Measurements from ENCODE around the gene SEPHS1.
"Not testable (repeated sequence)": the region's sequence is repeated elsewhere in the genome, so short reads cannot be mapped to it uniquely, and the experiment has no call there.

Gene SEPHS1

DNA sequence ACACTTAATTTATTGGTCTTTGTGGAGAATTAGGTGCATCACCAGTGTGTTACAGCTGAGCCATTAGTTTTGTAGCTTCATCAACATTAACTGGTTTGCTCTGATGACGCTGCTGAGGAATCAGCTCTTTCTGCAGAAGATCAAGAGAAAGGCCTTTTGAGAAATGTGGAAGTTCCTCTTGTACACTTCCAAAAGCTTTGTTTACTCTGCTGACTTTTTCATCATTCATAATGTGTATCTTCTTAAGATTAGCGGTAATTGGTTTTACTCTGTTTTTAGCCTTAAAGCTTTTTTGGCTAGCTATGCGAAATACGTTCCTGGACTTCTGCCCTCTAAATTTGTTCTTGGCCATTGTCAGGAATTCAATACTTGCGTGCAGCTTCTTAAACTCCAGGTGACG lies 40.0 kb downstream of the SEPHS1 start:
- in situ Hi-C loops (cut with MboI; ENCODE audit: low sequenced_read_pairs) = no loop called here
- H3K27me3 ChIP-seq (ENCODE audit: low read depth) = no peaks in the 10 kb centered on the region
- no peaks in the 10 kb centered on the region for H3K9me3 ChIP-seq
- no peak overlapping the region for H3K4me3 ChIP-seq
- no peaks in the 10 kb centered on the region for H3K4me1 ChIP-seq
- DNase-seq (ENCODE audit: low spot score in 2 of 2) = no peak
- H3K36me3 ChIP-seq (replicated peaks) = no peaks in the 10 kb centered on the region

GRCh38 chr10:13306103-13306502 lies 42.0 kb downstream of the SEPHS1 start:
- peaks cover 9% of the 10 kb centered on the region for H3K4me1 ChIP-seq
- no peak overlapping the region for H3K4me3 ChIP-seq
- H3K36me3 ChIP-seq (replicated peaks) = no peaks in the 10 kb centered on the region
- in situ Hi-C loops (cut with MboI; ENCODE audit: low sequenced_read_pairs) = no loop called here
- no peaks in the 10 kb centered on the region for H3K9me3 ChIP-seq
- H3K27me3 ChIP-seq (ENCODE audit: low read depth) = no peaks in the 10 kb centered on the region
- no peak for DNase-seq (ENCODE audit: low spot score in 2 of 2)

- no peak for DNase-seq (ENCODE audit: low spot score in 2 of 2)
- H3K9me3 ChIP-seq = no peaks in the 10 kb centered on the region
- H3K4me1 ChIP-seq = peaks cover 13% of the 10 kb centered on the region
- peak overlapping the region; percentile 47; the same call in 1 of the 2 replicates for H3K4me3 ChIP-seq
- in situ Hi-C loops (cut with MboI; ENCODE audit: low sequenced_read_pairs) = no loop called here
- H3K36me3 ChIP-seq (replicated peaks) = no peaks in the 10 kb centered on the region
- no peaks in the 10 kb centered on the region for H3K27me3 ChIP-seq (ENCODE audit: low read depth)
These were observed 45.1 kb downstream of the SEPHS1 start for GRCh38 chr10:13302821-13303555.

DNA sequence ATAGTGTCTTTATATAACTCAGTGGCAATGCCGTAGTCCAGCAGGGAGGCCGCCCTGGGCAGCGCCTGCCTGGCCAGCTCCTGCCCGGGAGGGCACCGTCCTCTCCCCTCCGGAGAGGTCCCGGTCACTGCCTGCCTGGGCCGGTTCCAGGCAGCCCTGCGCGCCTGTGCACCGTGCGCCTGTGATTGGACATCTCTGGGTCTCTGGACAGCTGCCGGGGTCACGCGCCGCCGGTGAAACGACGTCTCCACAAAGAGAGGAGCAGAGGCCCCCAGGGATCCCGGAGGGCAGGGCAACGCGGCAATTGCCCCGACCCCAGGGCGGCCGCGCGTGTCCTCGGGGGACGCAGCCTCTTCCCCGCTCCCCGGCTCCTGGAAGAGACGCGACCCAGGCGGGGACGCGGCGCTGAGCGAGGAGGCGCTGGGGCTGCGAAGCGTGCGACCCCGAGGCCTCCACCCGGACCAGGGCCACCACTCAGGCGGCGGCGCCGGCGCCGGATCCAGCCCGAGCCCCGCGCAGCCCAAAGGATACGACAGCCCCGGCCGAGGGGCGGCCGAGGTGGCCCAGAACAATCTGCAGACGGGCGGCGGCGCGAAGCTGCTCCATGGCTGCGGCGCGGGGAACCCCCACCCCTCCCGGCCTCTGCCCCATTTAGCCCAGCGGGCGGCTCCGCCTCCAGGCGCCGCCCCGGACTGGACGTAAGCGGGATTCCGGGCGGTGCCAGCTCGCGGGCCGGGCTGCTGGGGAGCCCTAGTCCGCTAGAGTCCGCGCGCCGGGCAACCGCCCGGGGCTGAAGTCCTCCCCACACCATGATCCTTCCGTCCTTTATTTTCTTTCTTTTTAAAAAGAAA lies 48.4 kb downstream of the SEPHS1 start, which contains the start of gene PHYH:
PHYH (minus strand) TSS at position 628 of the 851 bp plus-strand sequence; CDS start at position 606, 22 bp downstream.
- in situ Hi-C loops (cut with MboI; ENCODE audit: low sequenced_read_pairs) = no loop called here
- Histone ChIP-seq H3K36me3 (replicated peaks) (no peaks in the 10 kb centered on the region), H3K4me1 (peaks cover 13% of the 10 kb centered on the region), H3K9me3 (no peaks in the 10 kb centered on the region), H3K27me3 (ENCODE audit: low read depth) (no peaks in the 10 kb centered on the region), H3K4me3 (peak within 1 kb of the TSS; percentile 41)
- DNase-seq (ENCODE audit: low spot score in 2 of 2) = peak; percentile 70 to 89

GRCh38 chr10:13298748-13299436 lies 49.2 kb downstream of the SEPHS1 start:
- Histone ChIP-seq H3K36me3 (replicated peaks) (no peaks in the 10 kb centered on the region), H3K27me3 (ENCODE audit: low read depth) (no peaks in the 10 kb centered on the region), H3K4me1 (peaks cover 13% of the 10 kb centered on the region), H3K9me3 (no peaks in the 10 kb centered on the region), H3K4me3 (peak overlapping the region; percentile 41)
- in situ Hi-C loops (cut with MboI; ENCODE audit: low sequenced_read_pairs) = no loop called here
- no peak for DNase-seq (ENCODE audit: low spot score in 2 of 2)

DNA sequence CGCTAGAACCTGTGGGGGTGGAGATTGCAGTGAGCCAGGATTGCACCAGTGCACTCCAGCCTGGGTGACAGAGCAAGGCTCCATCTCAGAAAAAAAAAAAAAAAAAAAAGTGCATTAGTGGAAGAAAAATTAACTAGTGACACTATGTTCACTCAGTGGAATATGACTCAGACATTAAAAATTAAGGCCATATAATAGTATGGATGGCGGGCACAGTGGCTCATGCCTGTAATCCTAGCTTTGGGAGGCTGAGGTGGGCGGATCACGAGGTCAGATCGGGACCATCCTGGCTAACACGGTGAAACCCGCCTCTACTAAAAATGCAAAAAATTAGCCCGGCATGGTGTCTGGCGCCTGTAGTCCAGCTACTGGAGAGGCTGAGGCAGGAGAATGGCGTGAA lies 51.6 kb downstream of the SEPHS1 start:
- Histone ChIP-seq H3K36me3 (replicated peaks) (no peaks in the 10 kb centered on the region), H3K4me1 (peaks cover 7% of the 10 kb centered on the region), H3K27me3 (ENCODE audit: low read depth) (no peaks in the 10 kb centered on the region), H3K9me3 (no peaks in the 10 kb centered on the region), H3K4me3 (no peak overlapping the region)
- DNase-seq (ENCODE audit: low spot score in 2 of 2) = no peak
- in situ Hi-C loops (cut with MboI; ENCODE audit: low sequenced_read_pairs) = no loop called here

- H3K4me3 ChIP-seq = no peak overlapping the region
- H3K36me3 ChIP-seq (replicated peaks) = no peaks in the 10 kb centered on the region
- DNase-seq (ENCODE audit: low spot score in 2 of 2) = no peak
- peaks cover 4% of the 10 kb centered on the region; the same call in 1 of the 2 replicates for H3K4me1 ChIP-seq
- no peaks in the 10 kb centered on the region for H3K9me3 ChIP-seq
- H3K27me3 ChIP-seq (ENCODE audit: low read depth) = no peaks in the 10 kb centered on the region
- in situ Hi-C loops (cut with MboI; ENCODE audit: low sequenced_read_pairs) = no loop called here
These were observed 53.3 kb downstream of the SEPHS1 start for GRCh38 chr10:13294784-13295183.

- no peak for DNase-seq (ENCODE audit: low spot score in 2 of 2)
- no peak overlapping the region for H3K4me3 ChIP-seq
- in situ Hi-C loops (cut with MboI; ENCODE audit: low sequenced_read_pairs) = no loop called here
- H3K9me3 ChIP-seq = no peaks in the 10 kb centered on the region
- H3K4me1 ChIP-seq = no peaks in the 10 kb centered on the region
- H3K27me3 ChIP-seq (ENCODE audit: low read depth) = no peaks in the 10 kb centered on the region
- no peaks in the 10 kb centered on the region for H3K36me3 ChIP-seq (replicated peaks)
These were observed 56.0 kb downstream of the SEPHS1 start for GRCh38 chr10:13291821-13292773.

- no peaks in the 10 kb centered on the region for H3K36me3 ChIP-seq (replicated peaks)
- no peaks in the 10 kb centered on the region for H3K4me1 ChIP-seq
- H3K4me3 ChIP-seq = no peak overlapping the region
- in situ Hi-C loops (cut with MboI; ENCODE audit: low sequenced_read_pairs) = no loop called here
- no peaks in the 10 kb centered on the region for H3K9me3 ChIP-seq
- no peak for DNase-seq (ENCODE audit: low spot score in 2 of 2)
- H3K27me3 ChIP-seq (ENCODE audit: low read depth) = no peaks in the 10 kb centered on the region
These were observed 57.0 kb downstream of the SEPHS1 start for GRCh38 chr10:13291061-13291460.

DNA sequence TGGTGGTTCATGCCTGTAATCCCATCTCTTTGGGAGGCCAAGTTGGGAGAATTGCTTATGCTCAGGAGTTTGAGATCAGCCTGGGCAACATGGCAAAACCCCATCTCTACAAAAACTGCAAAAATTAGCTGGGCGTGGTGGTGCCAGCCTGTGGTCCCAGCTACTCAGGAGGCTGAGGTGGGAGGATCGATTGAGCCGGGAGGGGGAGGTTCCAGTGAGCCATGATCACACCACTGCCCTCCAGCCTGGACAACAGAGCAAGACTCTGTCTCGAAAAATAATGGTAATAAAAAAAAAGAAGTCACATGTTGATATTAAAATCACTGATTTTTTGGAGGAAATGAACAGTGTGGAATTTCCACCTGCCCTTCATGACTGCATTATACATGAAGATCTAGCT lies 64.0 kb downstream of the SEPHS1 start:
- Histone ChIP-seq H3K36me3 (replicated peaks) (no peaks in the 10 kb centered on the region), H3K4me1 (peaks cover 12% of the 10 kb centered on the region), H3K9me3 (no peaks in the 10 kb centered on the region), H3K4me3 (no peak overlapping the region), H3K27me3 (ENCODE audit: low read depth) (no peaks in the 10 kb centered on the region)
- in situ Hi-C loops (cut with MboI; ENCODE audit: low sequenced_read_pairs) = no loop called here
- DNase-seq (ENCODE audit: low spot score in 2 of 2) = no peak

DNA sequence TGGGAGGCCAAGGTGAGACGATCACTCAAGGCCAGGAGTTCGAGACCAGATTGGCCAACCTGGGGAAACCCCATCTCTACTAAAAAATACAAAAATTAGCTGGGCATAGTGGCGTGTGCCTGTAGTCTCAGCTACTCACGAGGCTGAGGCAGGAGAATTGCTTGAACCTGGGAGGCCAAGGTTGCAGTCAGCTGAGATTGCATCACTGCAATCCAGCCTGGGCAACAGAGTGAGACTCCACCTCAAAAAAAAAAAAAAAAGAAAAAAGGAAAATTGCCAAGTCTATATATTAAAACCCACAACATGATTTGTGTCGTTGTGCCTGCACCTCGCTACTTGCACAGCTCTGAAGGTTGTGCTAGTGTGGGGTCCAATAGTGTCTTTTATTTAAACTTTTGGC lies 65.7 kb downstream of the SEPHS1 start:
- H3K9me3 ChIP-seq; DNase-seq (ENCODE audit: low spot score in 2 of 2); H3K4me3 ChIP-seq; in situ Hi-C loops (cut with MboI; ENCODE audit: low sequenced_read_pairs); H3K27me3 ChIP-seq (ENCODE audit: low read depth); H3K36me3 ChIP-seq (replicated peaks): not testable (repeated sequence)
- peaks cover 14% of the 10 kb centered on the region for H3K4me1 ChIP-seq

DNA sequence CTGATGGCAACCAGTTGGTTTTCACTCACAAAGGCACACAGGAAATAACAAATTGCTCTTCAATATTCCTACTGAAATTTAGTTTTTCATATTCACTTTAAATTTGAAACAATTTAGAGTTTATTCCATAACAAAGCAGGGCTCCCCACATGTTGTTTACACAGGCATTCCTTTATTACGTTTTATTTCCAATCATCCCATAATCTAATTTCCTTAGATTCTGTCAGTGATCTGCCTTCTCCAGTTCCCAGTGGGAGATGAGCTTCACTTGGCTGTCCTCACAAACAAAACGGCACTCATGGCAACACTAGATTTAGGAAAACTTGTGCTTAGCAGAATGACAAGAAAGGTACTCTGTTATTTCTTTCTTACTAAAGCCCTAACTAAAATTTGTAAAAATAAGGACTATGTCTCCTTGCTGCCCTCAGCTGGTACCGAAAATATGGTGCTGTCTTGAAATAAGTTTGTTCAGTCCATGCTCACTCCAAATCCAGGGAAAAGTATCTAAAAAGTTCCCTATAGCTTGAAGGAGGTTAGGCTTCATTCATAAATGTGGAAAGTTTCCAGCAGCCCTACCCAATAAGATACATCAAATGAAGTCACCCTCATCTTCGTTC lies 71.2 kb downstream of the SEPHS1 start:
- Histone ChIP-seq H3K4me3 (no peak overlapping the region), H3K27me3 (ENCODE audit: low read depth) (no peaks in the 10 kb centered on the region), H3K4me1 (peaks cover 14% of the 10 kb centered on the region), H3K9me3 (no peaks in the 10 kb centered on the region), H3K36me3 (replicated peaks) (no peaks in the 10 kb centered on the region)
- in situ Hi-C loops (cut with MboI; ENCODE audit: low sequenced_read_pairs) = no loop called here
- no peak for DNase-seq (ENCODE audit: low spot score in 2 of 2)

DNA sequence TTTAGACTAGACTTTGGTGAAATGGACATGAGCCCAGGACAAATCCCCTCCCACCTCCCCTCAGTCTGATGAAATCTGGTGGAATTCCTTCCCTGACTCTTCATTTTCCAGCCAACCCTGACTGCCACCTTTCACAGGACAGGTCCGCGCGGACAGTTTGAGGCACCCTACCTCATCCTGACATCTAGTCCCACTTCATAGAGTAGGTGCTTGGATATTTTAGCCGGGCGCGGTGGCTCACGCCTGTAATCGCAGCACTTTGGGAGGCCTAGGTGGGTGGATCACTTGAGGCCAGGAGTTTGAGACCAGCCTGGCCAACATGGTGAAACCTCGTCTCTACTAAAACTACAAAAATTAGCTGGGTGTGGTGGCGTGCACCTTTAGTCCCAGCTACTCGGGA lies 71.9 kb downstream of the SEPHS1 start:
- DNase-seq (ENCODE audit: low spot score in 2 of 2); H3K9me3 ChIP-seq; H3K36me3 ChIP-seq (replicated peaks); H3K27me3 ChIP-seq (ENCODE audit: low read depth); H3K4me3 ChIP-seq; in situ Hi-C loops (cut with MboI; ENCODE audit: low sequenced_read_pairs): not testable (repeated sequence)
- peaks cover 14% of the 10 kb centered on the region for H3K4me1 ChIP-seq

Data from HAP-1 (cell line).